Activated T-cell treated with anti-CD3 and anti-CD28 coated beads, Interleukin-2, amount 50 U/mL, for 4 hours (primary cell): ENCODE measurements around the gene MBNL2. TPM values are rescaled to one million over a fixed set of nuclear protein-coding genes. Genes with fewer than 3 reads are reported as not detected.

Experiments
- ATAC-seq, 2 donors: fragments of 200-7000 bp; cut with Tn5 transposase; one replicate each; pipeline ENCODE4 v1.10.0; 2021
- DNase-seq: peaks from one replicate; pipeline ENCODE4 v3.0.0-alpha.2; 2020
- H3K27me3 Mint-ChIP-seq: one replicate; pipeline ENCODE4 v1.8.0; 2021; ENCODE audit warnings: low read depth, mixed read lengths
- H3K36me3 Mint-ChIP-seq: one replicate; pipeline ENCODE4 v1.8.0; 2022; ENCODE audit warnings: mixed read lengths; ENCODE audit not compliant: insufficient read depth
- H3K4me1 Mint-ChIP-seq: one replicate; pipeline ENCODE4 v1.8.0; 2021; ENCODE audit warnings: low read depth, mixed read lengths
- H3K4me3 Mint-ChIP-seq: one replicate; pipeline ENCODE4 v1.8.0; 2021; ENCODE audit warnings: mild to moderate bottlenecking, moderate library complexity, mixed read lengths
- H3K9me3 Mint-ChIP-seq: one replicate; pipeline ENCODE4 v1.8.0; 2021; ENCODE audit warnings: mixed read lengths
- total RNA-seq, 3 donors: library from RNA; stranded (reverse); gene quantifications; one replicate each; pipeline ENCODE4 v1.2.1, GENCODE V29; 2021

The MBNL2 gene
- total RNA-seq, 3 donors from 2014 or later, result 10.3 to 11.7 (median 11.4) TPM

GRCh38 chr13:97246596-97247158, 24.5 kb downstream of the MBNL2 start:
- DNase-seq (no peak), ATAC-seq (no peak)
- Mint-ChIP-seq H3K4me3 (no peak overlapping the region), H3K36me3 (peaks cover 6% of the 10 kb centered on the region), H3K4me1 (peaks cover 30% of the 10 kb centered on the region), H3K9me3 (no peaks in the 10 kb centered on the region), H3K27me3 (no peaks in the 10 kb centered on the region)

GRCh38 chr13:97248243-97248642, 26.1 kb downstream of the MBNL2 start:
- H3K4me3 Mint-ChIP-seq, result no peak overlapping the region
- peaks cover 21% of the 10 kb centered on the region for H3K4me1 Mint-ChIP-seq
- no peaks in the 10 kb centered on the region for H3K9me3 Mint-ChIP-seq
- no peaks in the 10 kb centered on the region for H3K27me3 Mint-ChIP-seq
- DNase-seq (no peak), ATAC-seq (no peak)
- H3K36me3 Mint-ChIP-seq, result peaks cover 6% of the 10 kb centered on the region

GRCh38 chr13:97249093-97249795, 27.1 kb downstream of the MBNL2 start:
- Mint-ChIP-seq H3K9me3 (no peaks in the 10 kb centered on the region), H3K4me3 (no peak overlapping the region), H3K4me1 (peaks cover 15% of the 10 kb centered on the region), H3K36me3 (peaks cover 2% of the 10 kb centered on the region), H3K27me3 (no peaks in the 10 kb centered on the region)
- ATAC-seq (no peak), DNase-seq (no peak)

- Mint-ChIP-seq H3K4me1 (peaks cover 19% of the 10 kb centered on the region), H3K4me3 (no peak overlapping the region), H3K9me3 (no peaks in the 10 kb centered on the region), H3K36me3 (peaks cover 2% of the 10 kb centered on the region), H3K27me3 (no peaks in the 10 kb centered on the region)
- no peak for DNase-seq
- ATAC-seq, result no peak
Measured at GRCh38 chr13:97249796-97250495, 27.8 kb downstream of the MBNL2 start.

DNA sequence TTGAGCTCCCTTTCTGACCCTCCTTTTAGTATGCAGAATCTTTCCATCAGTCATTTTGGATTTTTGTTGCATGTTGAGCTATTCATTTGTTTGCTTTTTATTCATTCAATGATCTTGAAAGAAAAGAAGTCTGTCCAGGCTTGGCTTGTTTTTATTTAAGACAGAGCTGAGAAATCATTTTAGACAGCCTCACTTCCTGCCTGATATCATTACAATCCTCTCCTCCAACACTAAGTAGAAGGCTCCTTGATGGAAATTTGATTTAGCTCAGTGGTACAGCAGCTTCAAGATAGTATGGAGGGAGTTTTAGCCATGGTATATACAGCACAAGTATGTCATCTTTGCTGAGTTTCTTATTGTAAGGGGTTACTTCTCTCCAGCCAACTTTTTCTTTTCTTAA, 28.4 kb downstream of the MBNL2 start:
- ATAC-seq (no peak), DNase-seq (no peak)
- no peak overlapping the region for H3K4me3 Mint-ChIP-seq
- H3K4me1 Mint-ChIP-seq, result peaks cover 24% of the 10 kb centered on the region
- H3K9me3 Mint-ChIP-seq, result peaks cover under 1% of the 10 kb centered on the region
- H3K36me3 Mint-ChIP-seq, result peaks cover 2% of the 10 kb centered on the region
- no peaks in the 10 kb centered on the region for H3K27me3 Mint-ChIP-seq

- H3K27me3 Mint-ChIP-seq, result no peaks in the 10 kb centered on the region
- H3K4me3 Mint-ChIP-seq, result no peak overlapping the region
- DNase-seq (no peak), ATAC-seq (no peak)
- H3K36me3 Mint-ChIP-seq, result peaks cover 6% of the 10 kb centered on the region
- peaks cover 4% of the 10 kb centered on the region for H3K9me3 Mint-ChIP-seq
- H3K4me1 Mint-ChIP-seq, result peaks cover 45% of the 10 kb centered on the region
Measured at GRCh38 chr13:97252735-97253134, 30.6 kb downstream of the MBNL2 start.

DNA sequence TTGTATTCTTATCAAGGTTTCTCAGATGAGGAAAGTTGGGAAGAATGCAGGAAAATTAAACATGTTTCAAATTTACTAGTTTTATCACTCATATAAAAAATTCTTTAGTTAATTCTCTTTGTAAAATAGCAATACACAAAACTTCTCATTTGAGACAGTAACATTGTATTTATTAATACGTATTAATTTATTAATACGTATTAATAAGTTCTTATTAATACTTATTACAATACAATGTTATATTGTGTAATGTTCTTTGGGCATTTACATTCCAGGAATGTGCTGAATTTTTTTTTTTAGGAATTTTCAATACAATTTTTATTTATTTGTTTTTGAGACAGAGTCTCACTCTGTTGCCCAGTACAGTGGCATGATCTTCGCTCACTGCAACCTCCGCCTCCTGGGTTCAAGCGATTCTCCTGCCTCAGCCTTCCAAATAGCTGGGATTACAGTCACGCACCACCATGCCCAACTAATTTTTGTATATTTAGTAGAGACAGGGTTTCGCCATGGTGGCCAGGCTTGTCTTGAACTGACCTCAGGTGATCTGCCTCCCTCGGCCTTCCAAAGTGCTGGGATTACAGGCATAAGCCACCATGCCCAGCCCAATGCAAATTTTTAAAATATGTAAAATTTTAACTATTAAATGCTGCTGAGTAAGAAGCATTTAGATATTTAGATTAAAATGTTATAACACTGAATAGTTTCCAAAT, 31.6 kb downstream of the MBNL2 start:
- ATAC-seq, result no peak
- Mint-ChIP-seq H3K27me3 (no peaks in the 10 kb centered on the region), H3K4me3 (no peak overlapping the region), H3K36me3 (peaks cover 6% of the 10 kb centered on the region), H3K4me1 (peaks cover 55% of the 10 kb centered on the region), H3K9me3 (peaks cover 4% of the 10 kb centered on the region)
- no peak for DNase-seq

DNA sequence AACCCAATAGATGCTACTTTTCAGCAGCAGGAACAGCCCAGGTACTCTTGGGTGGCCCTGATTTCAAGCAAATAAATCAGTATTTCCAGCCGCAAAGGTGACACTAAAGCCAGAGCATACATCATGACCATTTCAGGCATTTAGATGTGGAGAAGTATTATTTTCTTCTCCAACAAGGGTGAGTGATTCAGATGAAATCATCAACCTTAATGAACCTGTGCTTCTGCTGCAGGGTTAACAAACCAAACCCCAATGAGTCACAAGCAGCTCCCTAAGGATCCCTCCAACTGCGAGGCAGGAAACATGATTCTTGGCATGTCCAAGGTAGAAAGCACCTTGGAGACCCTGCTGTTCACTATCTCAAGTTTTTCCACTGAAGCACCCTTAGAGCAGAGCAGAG, 32.7 kb downstream of the MBNL2 start:
- DNase-seq (no peak), ATAC-seq (no peak)
- Mint-ChIP-seq H3K4me3 (no peak overlapping the region), H3K9me3 (peaks cover 4% of the 10 kb centered on the region), H3K27me3 (no peaks in the 10 kb centered on the region), H3K4me1 (peaks cover 61% of the 10 kb centered on the region), H3K36me3 (peaks cover 6% of the 10 kb centered on the region)

GRCh38 chr13:97255515-97256021, 33.4 kb downstream of the MBNL2 start:
- peak; percentile 37 to 43 for ATAC-seq
- H3K4me3 Mint-ChIP-seq, result no peak overlapping the region
- peaks cover 4% of the 10 kb centered on the region for H3K9me3 Mint-ChIP-seq
- peaks cover 61% of the 10 kb centered on the region for H3K4me1 Mint-ChIP-seq
- DNase-seq, result no peak
- H3K27me3 Mint-ChIP-seq, result no peaks in the 10 kb centered on the region
- H3K36me3 Mint-ChIP-seq, result peaks cover 4% of the 10 kb centered on the region

DNA sequence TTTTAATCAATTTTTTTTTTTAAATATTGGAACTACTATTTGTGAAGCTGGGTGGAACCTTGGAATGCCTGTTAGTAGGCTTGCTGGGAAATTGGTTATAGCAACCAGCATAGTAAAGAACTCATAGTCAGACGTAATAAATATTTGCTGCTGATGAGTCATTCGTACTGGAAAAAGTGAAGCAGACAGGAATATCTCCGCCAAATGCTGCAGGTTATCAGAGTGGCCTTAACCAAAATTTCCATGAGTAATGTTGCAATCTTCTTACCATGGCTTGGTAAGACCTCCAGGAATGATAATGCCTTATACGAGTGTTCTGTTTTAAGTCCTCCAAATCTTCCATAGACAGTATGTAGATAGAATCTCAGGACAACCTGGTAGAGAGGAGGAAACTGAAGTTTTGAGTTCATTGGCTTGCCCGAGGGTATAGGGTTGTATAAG, 34.2 kb downstream of the MBNL2 start:
- ATAC-seq (peak; percentile 11 to 27), DNase-seq (no peak)
- H3K4me1 Mint-ChIP-seq, result peaks cover 65% of the 10 kb centered on the region
- H3K9me3 Mint-ChIP-seq, result peaks cover 4% of the 10 kb centered on the region
- H3K4me3 Mint-ChIP-seq, result no peak overlapping the region
- no peaks in the 10 kb centered on the region for H3K27me3 Mint-ChIP-seq
- peaks cover 8% of the 10 kb centered on the region for H3K36me3 Mint-ChIP-seq

- DNase-seq, result no peak
- H3K9me3 Mint-ChIP-seq, result peaks cover 4% of the 10 kb centered on the region
- no peak overlapping the region for H3K4me3 Mint-ChIP-seq
- no peaks in the 10 kb centered on the region for H3K27me3 Mint-ChIP-seq
- peaks cover 74% of the 10 kb centered on the region for H3K4me1 Mint-ChIP-seq
- peaks cover 9% of the 10 kb centered on the region for H3K36me3 Mint-ChIP-seq
- ATAC-seq, result no peak
Measured at GRCh38 chr13:97257228-97257755, 35.2 kb downstream of the MBNL2 start.

GRCh38 chr13:97257800-97258799, 36.0 kb downstream of the MBNL2 start:
- H3K4me3 Mint-ChIP-seq, result peak overlapping the region; percentile 19
- no peak for DNase-seq

DNA sequence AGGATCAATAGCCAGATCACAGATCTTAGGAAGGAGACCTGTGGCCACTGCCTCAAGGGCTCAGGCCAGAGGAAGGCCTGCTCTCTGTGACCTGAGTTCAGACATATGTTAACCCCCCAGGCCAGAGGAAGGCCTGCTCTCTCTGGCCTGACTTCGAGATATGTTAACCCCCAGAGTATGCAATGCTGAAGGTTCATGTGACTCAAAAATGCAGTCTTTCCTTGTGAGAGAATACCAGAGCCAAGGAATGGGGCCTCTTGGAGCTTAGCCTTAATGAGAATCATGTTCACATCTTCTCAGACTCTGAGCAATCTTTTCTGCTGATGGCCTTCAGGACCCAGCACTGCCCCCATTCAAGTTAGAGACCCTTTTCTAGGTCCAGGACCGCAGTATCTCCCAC, 36.7 kb downstream of the MBNL2 start:
- H3K36me3 Mint-ChIP-seq, result peaks cover 15% of the 10 kb centered on the region
- ATAC-seq, result no peak
- no peak overlapping the region for H3K4me3 Mint-ChIP-seq
- H3K9me3 Mint-ChIP-seq, result peaks cover 4% of the 10 kb centered on the region
- DNase-seq, result no peak
- peaks cover 80% of the 10 kb centered on the region for H3K4me1 Mint-ChIP-seq
- H3K27me3 Mint-ChIP-seq, result no peaks in the 10 kb centered on the region

More at GRCh38 chr13:97257800-97258799, 36.0 kb downstream of the MBNL2 start:
- peak; percentile 61 to 63 for ATAC-seq
- Mint-ChIP-seq H3K36me3 (peaks cover 14% of the 10 kb centered on the region), H3K27me3 (no peaks in the 10 kb centered on the region), H3K9me3 (peaks cover 4% of the 10 kb centered on the region), H3K4me1 (peaks cover 78% of the 10 kb centered on the region)
